Neural progenitor cell (in vitro differentiated cells): ENCODE data around the gene CHRNB4.

ENCODE experiments used
- EZH2 ChIP-seq: fragments of 200-600 bp; sonication (generic); IDR thresholded peaks from 2 replicates; pipeline ENCODE4 v1.6.1; 2017; ENCODE audit warnings: antibody characterized with exemption, mild to moderate bottlenecking, moderate library complexity
- EZH2phosphoT487 ChIP-seq: fragments of 200-600 bp; sonication (generic); IDR thresholded peaks from 2 replicates; pipeline ENCODE4 v1.6.1; 2017; ENCODE audit warnings: antibody characterized with exemption

- TF ChIP-seq EZH2 (no peak), EZH2phosphoT487 (no peak)
Measured at GRCh38 chr15:78654272-78654671, 13.3 kb upstream of the CHRNB4 start.
